Breast epithelium (tissue), 3 donors: Measurements from ENCODE around the gene ZNF780A.

ENCODE experiments used
- POLR2A ChIP-seq: fragments of 450-650 bp; IDR thresholded peaks from one replicate; pipeline ENCODE4 v1.6.1; 2016; ENCODE audit warnings: antibody characterized with exemption, mild to moderate bottlenecking, moderate library complexity
- POLR2AphosphoS5 ChIP-seq, 3 donors: sonication (generic); formaldehyde crosslinking; IDR thresholded peaks; one replicate each; pipeline ENCODE4 v1.6.1; 2017; ENCODE audit warnings: antibody characterized with exemption in 3 of 3
- TF ChIP-seq, protein P1 (sequence below), 3 donors: fragments of 450-650 bp; IDR thresholded peaks; one replicate each; pipeline ENCODE4 v1.5.1; 2016 to 2017; ENCODE audit warnings: antibody characterized with exemption in 3 of 3, mild to moderate bottlenecking in 3 of 3, moderate library complexity in 3 of 3

DNA sequence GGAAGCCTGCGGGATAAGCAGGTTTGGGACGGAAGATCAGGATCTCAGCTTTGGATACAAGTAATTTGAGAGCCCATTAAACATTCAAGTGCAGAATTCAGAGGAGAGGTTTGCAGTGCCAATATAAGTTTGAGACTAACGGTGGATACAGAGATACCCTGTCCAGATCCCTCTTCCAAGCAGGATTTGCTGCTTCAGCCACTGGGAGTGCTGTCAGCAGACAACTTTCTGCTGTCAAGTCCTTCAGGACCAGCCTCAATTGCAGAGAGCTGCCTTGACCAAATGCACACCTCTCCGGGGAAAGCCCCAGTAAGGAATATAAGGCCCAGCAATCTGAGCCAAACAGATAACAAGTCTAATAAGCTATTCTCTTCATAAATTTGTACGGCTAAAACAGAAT, 46.1 kb upstream of the ZNF780A start:
- TF ChIP-seq, protein P1, sequence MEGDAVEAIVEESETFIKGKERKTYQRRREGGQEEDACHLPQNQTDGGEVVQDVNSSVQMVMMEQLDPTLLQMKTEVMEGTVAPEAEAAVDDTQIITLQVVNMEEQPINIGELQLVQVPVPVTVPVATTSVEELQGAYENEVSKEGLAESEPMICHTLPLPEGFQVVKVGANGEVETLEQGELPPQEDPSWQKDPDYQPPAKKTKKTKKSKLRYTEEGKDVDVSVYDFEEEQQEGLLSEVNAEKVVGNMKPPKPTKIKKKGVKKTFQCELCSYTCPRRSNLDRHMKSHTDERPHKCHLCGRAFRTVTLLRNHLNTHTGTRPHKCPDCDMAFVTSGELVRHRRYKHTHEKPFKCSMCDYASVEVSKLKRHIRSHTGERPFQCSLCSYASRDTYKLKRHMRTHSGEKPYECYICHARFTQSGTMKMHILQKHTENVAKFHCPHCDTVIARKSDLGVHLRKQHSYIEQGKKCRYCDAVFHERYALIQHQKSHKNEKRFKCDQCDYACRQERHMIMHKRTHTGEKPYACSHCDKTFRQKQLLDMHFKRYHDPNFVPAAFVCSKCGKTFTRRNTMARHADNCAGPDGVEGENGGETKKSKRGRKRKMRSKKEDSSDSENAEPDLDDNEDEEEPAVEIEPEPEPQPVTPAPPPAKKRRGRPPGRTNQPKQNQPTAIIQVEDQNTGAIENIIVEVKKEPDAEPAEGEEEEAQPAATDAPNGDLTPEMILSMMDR (IDR thresholded peaks at IDR 0.05): no peak
- no peak for TF ChIP-seq POLR2AphosphoS5 (IDR thresholded peaks at IDR 0.05)
- no peak for TF ChIP-seq POLR2A
